ENCODE results near the gene HSD17B11. TPM values are rescaled to one million over a fixed set of nuclear protein-coding genes. Genes with fewer than 3 reads are reported as not detected.

Gene HSD17B11
- total RNA-seq, 1 experiment from 2014 or later, result 47.4 TPM

DNA sequence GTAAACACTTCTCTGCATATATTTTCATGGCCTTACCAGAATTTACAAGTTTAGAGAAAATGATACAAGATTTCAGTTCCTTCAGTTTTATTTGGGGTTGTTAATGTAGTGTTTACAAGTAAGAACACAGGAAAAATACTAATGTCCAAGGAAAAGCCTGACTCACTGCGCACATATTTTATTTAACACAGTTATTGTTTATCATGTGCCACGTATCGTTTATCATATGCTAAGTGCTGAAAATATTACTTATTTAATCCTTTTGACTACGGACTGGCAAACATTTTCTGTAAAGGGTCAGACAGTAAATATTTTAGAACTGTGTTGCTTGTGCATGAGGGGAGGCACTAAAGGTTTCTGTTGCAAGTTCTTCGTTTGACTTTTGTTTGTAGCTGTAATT, 69.1 kb downstream of the HSD17B11 start:
- no peaks in the 10 kb centered on the region for H3K9me2 ChIP-seq (ENCODE audit: insufficient read depth)
- intact Hi-C loops (cut with micrococcal nuclease), result no loop called here
- ChIA-PET CTCF (no interaction called here), RAD21 (ENCODE audit: low non-redundant PET in 1 of 2, low total read pairs in 2 of 2, uncharacterized antibody in 2 of 2, unreplicated experiment in 2 of 2) (no interaction called here), POLR2A (no interaction called here)
- no peak overlapping the region for H3K9ac ChIP-seq (ENCODE audit: low read length)
- no peak for TF ChIP-seq TCF7L2 (IDR thresholded peaks at IDR 0.05; ENCODE audit: borderline replicate concordance, extremely low read depth, insufficient read depth, insufficient read length)
- no peak for TF ChIP-seq MAX (IDR thresholded peaks at IDR 0.05)
- no peak for TF ChIP-seq ATF3 (IDR thresholded peaks at IDR 0.05)
- DNase-seq (ENCODE audit: low read depth, low spot score), result no peak
- no peak overlapping the region for H2AFZ ChIP-seq (ENCODE audit: low read depth, low read length, poor library complexity, severe bottlenecking)
- H3K79me2 ChIP-seq (ENCODE audit: insufficient read depth, low read length), result no peaks in the 10 kb centered on the region
- no peaks in the 10 kb centered on the region for H3K36me3 ChIP-seq (ENCODE audit: control insufficient read depth in 1 of 2, insufficient read depth in 2 of 2, low read length in 2 of 2)
- H4K20me1 ChIP-seq (ENCODE audit: insufficient read depth), result no peaks in the 10 kb centered on the region
- no peak overlapping the region for H3K27ac ChIP-seq (ENCODE audit: low read depth, low read length)
- H3K9me3 ChIP-seq (ENCODE audit: control insufficient read depth in 1 of 2, insufficient read depth in 1 of 2, low read depth in 1 of 2, low read length in 2 of 2), result no peaks in the 10 kb centered on the region
- no peak overlapping the region for H3K4me2 ChIP-seq (ENCODE audit: low read length)
- no peaks in the 10 kb centered on the region for H3K27me3 ChIP-seq (ENCODE audit: insufficient read depth, low read length)
- no peak for ATAC-seq
- no peaks in the 10 kb centered on the region for H3K4me1 ChIP-seq (ENCODE audit: control insufficient read depth in 1 of 2, insufficient read depth in 2 of 2, low read length in 2 of 2)
- BruUV-seq (replicated peaks), result no TSS peak
- H3K4me3 ChIP-seq (replicated peaks in 1 of 2; ENCODE audit: low read depth in 1 of 2, low read length in 2 of 2), result no peak overlapping the region

- no peak for DNase-seq (ENCODE audit: low read depth, low spot score)
- no TSS peak for BruUV-seq (replicated peaks)
- intact Hi-C loops (cut with micrococcal nuclease), result no loop called here
- H3K36me3 ChIP-seq (ENCODE audit: control insufficient read depth in 1 of 2, insufficient read depth in 2 of 2, low read length in 2 of 2), result no peaks in the 10 kb centered on the region
- no peaks in the 10 kb centered on the region for H3K4me1 ChIP-seq (ENCODE audit: control insufficient read depth in 1 of 2, insufficient read depth in 2 of 2, low read length in 2 of 2)
- ChIA-PET CTCF (interaction anchor here (0.7 kb wide), 1 partner anchor 167 kb away, joined by 4 read pairs; no protein-coding TSS in a partner anchor), RAD21 (ENCODE audit: low non-redundant PET in 1 of 2, low total read pairs in 2 of 2, uncharacterized antibody in 2 of 2, unreplicated experiment in 2 of 2) (interaction anchor here in 1 of 2 experiments (0.7 kb wide), 1 partner anchor 395 kb away, joined by 3 read pairs; no protein-coding TSS in a partner anchor), POLR2A (no interaction called here)
- no peak overlapping the region for H3K4me2 ChIP-seq (ENCODE audit: low read length)
- no peaks in the 10 kb centered on the region for H3K79me2 ChIP-seq (ENCODE audit: insufficient read depth, low read length)
- H4K20me1 ChIP-seq (ENCODE audit: insufficient read depth), result no peaks in the 10 kb centered on the region
- no peaks in the 10 kb centered on the region for H3K27me3 ChIP-seq (ENCODE audit: insufficient read depth, low read length)
- H3K27ac ChIP-seq (ENCODE audit: low read depth, low read length), result no peak overlapping the region
- H3K4me3 ChIP-seq (replicated peaks in 1 of 2; ENCODE audit: low read depth in 1 of 2, low read length in 2 of 2), result no peak overlapping the region
- no peak for ATAC-seq
- no peaks in the 10 kb centered on the region for H3K9me3 ChIP-seq (ENCODE audit: control insufficient read depth in 1 of 2, insufficient read depth in 1 of 2, low read depth in 1 of 2, low read length in 2 of 2)
- no peaks in the 10 kb centered on the region for H3K9me2 ChIP-seq (ENCODE audit: insufficient read depth)
- no peak overlapping the region for H3K9ac ChIP-seq (ENCODE audit: low read length)
- H2AFZ ChIP-seq (ENCODE audit: low read depth, low read length, poor library complexity, severe bottlenecking), result no peak overlapping the region
- no peak for TF ChIP-seq CEBPB (IDR thresholded peaks at IDR 0.05; ENCODE audit: low read depth)
- TF ChIP-seq, protein P1, sequence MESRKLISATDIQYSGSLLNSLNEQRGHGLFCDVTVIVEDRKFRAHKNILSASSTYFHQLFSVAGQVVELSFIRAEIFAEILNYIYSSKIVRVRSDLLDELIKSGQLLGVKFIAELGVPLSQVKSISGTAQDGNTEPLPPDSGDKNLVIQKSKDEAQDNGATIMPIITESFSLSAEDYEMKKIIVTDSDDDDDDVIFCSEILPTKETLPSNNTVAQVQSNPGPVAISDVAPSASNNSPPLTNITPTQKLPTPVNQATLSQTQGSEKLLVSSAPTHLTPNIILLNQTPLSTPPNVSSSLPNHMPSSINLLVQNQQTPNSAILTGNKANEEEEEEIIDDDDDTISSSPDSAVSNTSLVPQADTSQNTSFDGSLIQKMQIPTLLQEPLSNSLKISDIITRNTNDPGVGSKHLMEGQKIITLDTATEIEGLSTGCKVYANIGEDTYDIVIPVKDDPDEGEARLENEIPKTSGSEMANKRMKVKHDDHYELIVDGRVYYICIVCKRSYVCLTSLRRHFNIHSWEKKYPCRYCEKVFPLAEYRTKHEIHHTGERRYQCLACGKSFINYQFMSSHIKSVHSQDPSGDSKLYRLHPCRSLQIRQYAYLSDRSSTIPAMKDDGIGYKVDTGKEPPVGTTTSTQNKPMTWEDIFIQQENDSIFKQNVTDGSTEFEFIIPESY (IDR thresholded peaks at IDR 0.05; ENCODE audit: extremely low read depth, insufficient replicate concordance, low read length), result no peak
- TF ChIP-seq ELF1 (IDR thresholded peaks at IDR 0.05; ENCODE audit: borderline replicate concordance, low read depth), result no peak
- TF ChIP-seq EZH2 (IDR thresholded peaks at IDR 0.05), result no peak
- TF ChIP-seq EZH2phosphoT487 (IDR thresholded peaks at IDR 0.05; ENCODE audit: borderline replicate concordance), result no peak
- no peak for TF ChIP-seq TCF7L2 (IDR thresholded peaks at IDR 0.05; ENCODE audit: borderline replicate concordance, extremely low read depth, insufficient read depth, insufficient read length)
- no peak for TF ChIP-seq RAD21 (IDR thresholded peaks at IDR 0.05; ENCODE audit: low read depth)
- no peak for TF ChIP-seq POLR2AphosphoS5 (IDR thresholded peaks at IDR 0.05; ENCODE audit: low read depth, low read length)
- TF ChIP-seq MAX (IDR thresholded peaks at IDR 0.05), result no peak
- no peak for TF ChIP-seq POLR2A (IDR thresholded peaks at IDR 0.05; ENCODE audit: borderline replicate concordance, extremely low read depth, insufficient read depth, insufficient read length)
- TF ChIP-seq, protein P2, sequence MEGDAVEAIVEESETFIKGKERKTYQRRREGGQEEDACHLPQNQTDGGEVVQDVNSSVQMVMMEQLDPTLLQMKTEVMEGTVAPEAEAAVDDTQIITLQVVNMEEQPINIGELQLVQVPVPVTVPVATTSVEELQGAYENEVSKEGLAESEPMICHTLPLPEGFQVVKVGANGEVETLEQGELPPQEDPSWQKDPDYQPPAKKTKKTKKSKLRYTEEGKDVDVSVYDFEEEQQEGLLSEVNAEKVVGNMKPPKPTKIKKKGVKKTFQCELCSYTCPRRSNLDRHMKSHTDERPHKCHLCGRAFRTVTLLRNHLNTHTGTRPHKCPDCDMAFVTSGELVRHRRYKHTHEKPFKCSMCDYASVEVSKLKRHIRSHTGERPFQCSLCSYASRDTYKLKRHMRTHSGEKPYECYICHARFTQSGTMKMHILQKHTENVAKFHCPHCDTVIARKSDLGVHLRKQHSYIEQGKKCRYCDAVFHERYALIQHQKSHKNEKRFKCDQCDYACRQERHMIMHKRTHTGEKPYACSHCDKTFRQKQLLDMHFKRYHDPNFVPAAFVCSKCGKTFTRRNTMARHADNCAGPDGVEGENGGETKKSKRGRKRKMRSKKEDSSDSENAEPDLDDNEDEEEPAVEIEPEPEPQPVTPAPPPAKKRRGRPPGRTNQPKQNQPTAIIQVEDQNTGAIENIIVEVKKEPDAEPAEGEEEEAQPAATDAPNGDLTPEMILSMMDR (IDR thresholded peaks at IDR 0.05 in 2 of 3, conservative IDR thresholded peaks at IDR 0.05 in 1 of 3; ENCODE audit: borderline replicate concordance in 1 of 3, insufficient read depth in 1 of 3, low read depth in 2 of 3, low read length in 2 of 3), result no peak
- TF ChIP-seq CBX3 (IDR thresholded peaks at IDR 0.05; ENCODE audit: low read depth), result no peak
- no peak for TF ChIP-seq ZFX (IDR thresholded peaks at IDR 0.05)
- TF ChIP-seq EGR1 (IDR thresholded peaks at IDR 0.05; ENCODE audit: low read depth), result no peak
- TF ChIP-seq SIN3A (IDR thresholded peaks at IDR 0.05; ENCODE audit: low read depth), result no peak
- TF ChIP-seq SRF (IDR thresholded peaks at IDR 0.05; ENCODE audit: low read depth), result no peak
- TF ChIP-seq SP1 (IDR thresholded peaks at IDR 0.05; ENCODE audit: low read depth), result no peak
These were observed 73.5 kb downstream of the HSD17B11 start for GRCh38 chr4:87317527-87317926.
